OCI-M2 (cell line): ENCODE data around the gene GGT1.
A peak's percentile ranks its signal among the peaks of the same experiment; 100 is the strongest.
"Not testable (repeated sequence)": the region's sequence is repeated elsewhere in the genome, so short reads cannot be mapped to it uniquely, and the experiment has no call there.

Experiments
- DNase-seq: peaks from one replicate; lab custom pipeline; 2025; ENCODE audit not compliant: unreplicated experiment; lab: John Stamatoyannopoulos, UW

Gene GGT1

DNA sequence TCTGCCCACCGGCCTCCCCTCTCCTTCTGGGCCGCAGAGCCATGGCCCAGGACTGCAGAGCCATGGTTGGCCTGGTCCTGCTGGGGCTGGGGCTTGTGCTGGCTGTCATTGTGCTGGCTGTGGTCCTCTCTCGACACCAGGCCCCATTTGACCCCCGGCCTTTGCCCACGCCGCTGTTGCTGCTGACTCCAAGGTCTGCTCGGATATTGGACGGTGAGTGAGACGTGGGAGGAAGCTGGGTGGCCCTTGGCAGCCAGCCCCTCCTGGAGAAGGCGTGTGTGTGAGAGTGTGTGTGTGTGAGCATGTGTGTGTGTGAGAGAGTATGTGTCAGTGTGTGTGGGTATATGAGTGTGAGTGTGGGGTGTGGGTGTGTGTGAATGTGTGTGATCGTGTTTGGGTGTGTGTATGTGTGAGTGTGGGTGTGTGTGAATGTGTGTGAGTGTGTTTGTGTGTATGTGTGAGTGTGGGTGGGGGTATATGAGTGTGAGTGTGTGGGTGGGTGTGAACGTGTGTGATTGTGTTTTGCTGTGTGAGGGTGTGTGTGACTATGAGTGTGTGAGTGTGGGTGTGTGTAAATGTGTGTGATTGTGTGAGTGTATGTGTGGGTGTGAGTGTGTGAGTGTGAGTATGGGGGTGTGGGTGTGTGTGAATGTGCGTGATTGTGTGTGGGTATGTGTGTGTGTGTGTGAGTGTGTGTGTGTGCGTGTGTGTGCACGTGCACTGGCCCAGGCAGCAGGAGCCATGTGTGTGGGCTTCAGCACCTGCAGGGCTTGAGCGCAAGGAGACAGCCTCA is 30.4 kb downstream of the GGT1 start:
- not testable (repeated sequence) for DNase-seq

GRCh38 chr22:24634776-24635389 is 31.9 kb downstream of the GGT1 start:
- peak; percentile 19 for DNase-seq

DNA sequence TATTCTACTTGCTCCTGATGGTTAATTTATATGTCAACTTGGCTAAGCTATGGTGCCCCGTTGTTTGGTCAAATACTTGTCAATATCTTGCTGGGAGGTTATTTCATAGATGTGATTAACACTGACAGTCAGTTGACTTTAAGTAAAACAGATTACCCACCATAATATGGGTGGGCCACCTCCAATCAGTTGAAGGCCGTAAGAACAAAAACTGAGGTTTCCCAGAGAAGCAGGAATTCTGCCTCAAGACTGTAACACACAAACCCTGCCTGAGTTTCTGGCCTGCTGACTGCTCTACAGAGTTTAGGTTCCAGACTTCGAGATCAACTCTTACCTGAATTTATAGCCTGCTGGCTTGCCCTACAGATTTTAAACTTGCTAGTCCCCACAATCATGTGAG is 33.5 kb downstream of the GGT1 start:
- not testable (repeated sequence) for DNase-seq

GRCh38 chr22:24642307-24642706 is 39.3 kb downstream of the GGT1 start:
- not testable (repeated sequence) for DNase-seq

DNA sequence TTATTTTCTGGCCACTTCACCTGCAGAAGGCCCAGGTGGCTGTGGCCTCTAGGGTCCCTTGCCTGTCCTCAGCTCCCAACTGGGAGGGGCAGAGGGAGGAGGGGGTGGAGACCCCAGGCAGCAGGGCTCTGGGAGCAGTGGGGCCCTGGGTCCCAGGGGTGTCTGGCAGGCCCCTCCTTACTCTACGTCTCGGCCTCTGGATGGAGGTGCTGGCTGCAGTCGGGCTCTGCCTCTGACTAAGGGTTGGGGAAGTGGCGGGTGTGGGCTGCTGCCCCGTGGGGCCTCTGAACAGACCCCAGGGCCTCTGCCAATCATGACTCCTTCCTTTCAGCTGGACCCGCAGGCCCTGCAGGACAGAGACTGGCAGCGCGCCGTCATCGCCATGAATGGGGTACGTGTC is 41.4 kb downstream of the GGT1 start:
- DNase-seq, result not testable (repeated sequence)

DNA sequence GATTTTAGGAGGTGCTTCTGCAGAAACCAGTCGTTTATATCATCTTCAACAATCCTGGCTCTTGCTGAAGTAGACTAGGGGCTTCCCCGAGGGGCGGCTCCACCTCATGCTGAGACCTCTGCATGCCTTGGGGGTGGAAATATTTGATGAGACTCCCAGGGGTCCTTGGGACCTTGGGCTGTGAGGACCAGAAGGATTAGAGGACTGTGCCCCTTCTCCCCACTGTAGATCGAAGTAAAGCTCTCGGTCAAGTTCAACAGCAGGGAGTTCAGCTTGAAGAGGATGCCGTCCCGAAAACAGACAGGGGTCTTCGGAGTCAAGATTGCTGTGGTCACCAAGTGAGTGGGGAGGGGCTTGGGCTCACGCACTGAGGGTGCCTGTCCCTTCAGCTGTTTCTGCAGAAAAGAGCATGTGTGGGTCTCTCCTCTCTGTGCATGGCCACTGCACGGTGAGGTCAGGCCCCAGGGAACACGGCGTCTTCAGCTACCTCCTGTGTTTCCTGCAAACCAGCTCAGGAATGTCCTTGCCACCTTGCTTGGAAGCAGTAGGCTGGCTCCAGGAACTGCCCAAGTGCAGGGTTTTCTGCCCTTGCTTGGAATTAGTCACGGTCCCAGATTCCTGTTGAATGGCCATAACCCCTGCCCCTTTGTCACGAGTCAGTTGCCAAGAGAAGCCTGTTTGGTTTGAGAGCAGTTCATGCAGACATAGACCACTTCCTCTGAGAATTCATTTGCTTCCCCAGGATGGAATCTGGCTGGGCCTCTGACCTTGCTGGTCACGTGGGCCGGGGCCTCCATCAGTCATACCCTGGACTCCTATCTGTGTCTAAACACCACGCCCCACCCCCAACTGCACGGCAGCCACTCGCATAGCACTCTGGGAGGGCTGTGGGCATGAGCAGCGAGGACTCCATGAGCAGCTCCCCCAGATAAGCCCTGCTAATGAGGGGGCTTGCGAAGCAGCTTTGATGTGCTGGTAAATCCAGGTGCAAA is 42.7 kb downstream of the GGT1 start:
- not testable (repeated sequence) for DNase-seq

DNA sequence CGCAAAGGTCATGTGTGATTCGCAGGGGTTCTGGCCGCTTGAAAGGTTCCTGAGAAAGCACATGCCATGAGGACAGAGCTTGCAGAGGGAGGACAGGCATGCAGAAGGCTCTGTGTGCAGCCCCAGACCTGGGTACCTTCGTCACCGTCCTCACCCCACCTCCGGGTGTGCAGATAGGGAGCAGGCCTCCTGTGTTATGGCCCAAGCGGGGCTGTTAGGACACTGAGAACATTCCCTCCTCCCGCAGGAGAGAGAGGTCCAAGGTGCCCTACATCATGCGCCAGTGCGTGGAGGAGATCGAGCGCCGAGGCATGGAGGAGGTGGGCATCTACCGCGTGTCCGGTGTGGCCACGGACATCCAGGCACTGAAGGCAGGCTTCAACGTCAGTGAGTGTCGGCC is 43.8 kb downstream of the GGT1 start:
- DNase-seq, result not testable (repeated sequence)

DNA sequence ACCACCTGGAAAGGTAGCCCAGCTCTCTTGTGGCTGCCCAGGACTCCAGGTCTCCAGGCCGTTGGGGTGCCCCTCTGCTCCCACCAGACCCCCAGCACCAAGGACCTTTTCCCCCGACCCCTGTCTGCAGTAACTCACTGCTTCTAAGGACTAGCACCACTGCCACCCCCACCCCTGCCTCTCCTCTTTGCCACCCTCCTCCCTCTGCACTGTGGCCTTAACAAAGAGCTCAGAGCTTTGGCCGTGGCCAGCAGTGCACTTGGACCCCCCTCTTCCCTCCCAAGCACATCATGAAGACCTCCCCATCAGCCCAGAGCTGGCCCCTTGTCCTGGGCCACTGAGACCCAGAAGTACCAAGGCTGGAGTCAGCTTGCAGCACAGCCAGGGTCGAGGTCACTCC is 46.4 kb downstream of the GGT1 start:
- DNase-seq, result not testable (repeated sequence)

DNA sequence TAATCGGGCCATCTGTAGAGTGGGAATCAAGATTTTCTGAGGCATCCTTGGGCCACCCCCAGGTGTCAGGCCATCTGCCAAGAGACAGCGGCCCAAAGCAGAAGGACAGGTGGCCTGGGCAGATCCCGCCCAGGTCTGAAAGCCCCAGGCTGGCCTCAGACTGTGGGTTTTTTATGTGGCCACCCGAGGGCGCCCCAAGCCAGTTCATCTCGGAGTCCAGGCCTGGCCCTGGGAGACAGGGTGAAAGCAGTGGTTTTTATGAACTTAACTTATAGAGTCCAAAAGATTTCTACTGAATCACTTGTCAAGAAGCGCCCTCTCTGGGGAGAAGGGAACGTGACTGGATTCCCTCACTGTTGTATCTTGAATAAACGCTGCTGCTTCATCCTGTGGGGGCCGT is 47.9 kb downstream of the GGT1 start:
- DNase-seq, result not testable (repeated sequence)

DNA sequence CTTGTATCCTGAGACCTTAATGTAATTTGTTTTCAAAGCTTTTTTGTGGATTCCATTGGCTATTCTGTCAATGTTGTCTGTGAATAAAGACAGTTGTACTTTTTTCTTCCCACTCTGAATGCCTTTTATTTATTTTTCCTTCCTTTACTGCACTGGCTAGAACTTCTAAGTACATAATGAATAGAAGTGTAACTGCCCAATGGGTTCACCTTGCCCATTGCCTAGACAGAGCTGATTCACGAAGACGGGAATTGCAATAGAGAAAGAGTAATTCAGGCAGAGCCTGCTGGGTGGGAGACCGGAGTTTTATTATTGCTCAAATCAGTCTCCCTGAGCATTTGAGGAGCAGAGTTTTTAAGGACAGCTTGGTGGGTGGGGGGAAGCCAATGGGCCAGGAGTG is 62.4 kb downstream of the GGT1 start:
- not testable (repeated sequence) for DNase-seq

DNA sequence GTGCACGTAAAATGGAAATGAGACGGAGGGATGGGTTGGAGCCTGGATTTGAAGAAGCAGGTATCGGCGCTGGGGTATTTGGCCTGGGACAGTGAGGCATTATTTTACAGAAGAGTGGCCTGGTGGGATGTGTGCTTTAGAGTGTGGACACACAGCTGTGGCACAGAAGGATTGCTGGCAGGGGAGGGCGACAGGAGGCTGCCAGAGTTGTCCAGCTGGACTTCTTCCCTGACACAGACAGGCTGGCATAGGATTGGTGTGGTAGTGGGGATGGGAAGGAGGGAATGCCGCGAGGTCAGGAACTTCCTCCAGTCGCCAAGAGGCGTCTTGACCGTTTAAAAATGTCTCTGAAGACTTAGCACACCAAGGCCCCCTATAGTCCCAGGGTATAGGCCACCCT is 64.9 kb downstream of the GGT1 start:
- not testable (repeated sequence) for DNase-seq

- not testable (repeated sequence) for DNase-seq
Measured at GRCh38 chr22:24672532-24672931, 69.5 kb downstream of the GGT1 start.
